CD4-positive, alpha-beta T cell (primary cell): ENCODE measurements around the gene PRAME. TPM values are rescaled to one million over a fixed set of nuclear protein-coding genes. Genes with fewer than 3 reads are reported as not detected.

Source experiments
- ATAC-seq: fragments of 200-7000 bp; cut with Tn5 transposase; one replicate; pipeline ENCODE4 v1.10.0; 2022; ENCODE audit warnings: mild to moderate bottlenecking; ENCODE audit not compliant: poor library complexity
- CTCF ChIA-PET: fragments of 350-600 bp; sonication (Branson Sonifier 250); formaldehyde crosslinking; loops from one replicate; lab custom pipeline; 2021; ENCODE audit warnings: antibody characterized with exemption, inconsistent platforms; lab: Charles Lee
- POLR2A ChIA-PET: fragments of 350-600 bp; sonication (Branson Sonifier 250); formaldehyde crosslinking; loops from one replicate; lab custom pipeline; 2021; ENCODE audit warnings: antibody characterized with exemption, inconsistent platforms; lab: Charles Lee
- DNase-seq, 14 experiments: peaks; one replicate each; pipeline ENCODE4 v3.0.0-alpha.2; 2013 to 2020; ENCODE audit warnings: mixed read lengths in 2 of 14
- H3K27ac ChIP-seq, 2 donors: one replicate each; pipeline versions ENCODE4 v1.5.1 to v1.7.0; 2013; ENCODE audit warnings: low read length in 2 of 2, low read depth in 1 of 2, mild to moderate bottlenecking in 1 of 2
- H3K27me3 ChIP-seq, 2 experiments: 1 replicate in 1 of 2; 2 replicates in 1 of 2; pipeline versions ENCODE4 v1.6.1 to v1.7.0; 2013; ENCODE audit warnings: low read length in 2 of 2, control low read depth in 1 of 2, mild to moderate bottlenecking in 1 of 2, moderate library complexity in 1 of 2; ENCODE audit not compliant: insufficient read depth in 2 of 2, control insufficient read depth in 1 of 2
- H3K36me3 ChIP-seq: one replicate; pipeline ENCODE4 v1.6.1; 2013; ENCODE audit warnings: low read length, control low read depth; ENCODE audit not compliant: insufficient read depth
- H3K4me1 ChIP-seq: one replicate; pipeline ENCODE4 v1.6.1; 2013; ENCODE audit warnings: low read length, control low read depth; ENCODE audit not compliant: insufficient read depth
- H3K4me3 ChIP-seq: one replicate; pipeline ENCODE4 v1.5.1; 2013; ENCODE audit warnings: mild to moderate bottlenecking, low read length, moderate library complexity
- H3K9me3 ChIP-seq, 2 experiments: 1 replicate in 1 of 2; 2 replicates in 1 of 2; pipeline versions ENCODE4 v1.6.1 to v1.7.0; 2013; ENCODE audit warnings: low read length in 2 of 2, mild to moderate bottlenecking in 2 of 2, control low read depth in 1 of 2, moderate library complexity in 1 of 2; ENCODE audit not compliant: control insufficient read depth in 1 of 2, insufficient read depth in 1 of 2
- H3K27ac Mint-ChIP-seq: one replicate; pipeline ENCODE4 v1.8.0; 2020; ENCODE audit warnings: mixed read lengths
- H3K27me3 Mint-ChIP-seq: one replicate; pipeline ENCODE4 v1.8.0; 2021; ENCODE audit warnings: mixed read lengths
- H3K36me3 Mint-ChIP-seq: one replicate; pipeline ENCODE4 v1.8.0; 2021; ENCODE audit warnings: low read depth, mixed read lengths
- H3K4me1 Mint-ChIP-seq: one replicate; pipeline ENCODE4 v1.8.0; 2021; ENCODE audit warnings: low read depth, mixed read lengths
- H3K4me3 Mint-ChIP-seq: one replicate; pipeline ENCODE4 v1.8.0; 2020; ENCODE audit warnings: mild to moderate bottlenecking, mixed read lengths
- H3K9me3 Mint-ChIP-seq: one replicate; pipeline ENCODE4 v1.8.0; 2020; ENCODE audit warnings: mixed read lengths
- intact Hi-C, 2 experiments: fragments of 100-400 bp; cut with DNase I in 1 of 2; cut with micrococcal nuclease in 1 of 2; formaldehyde crosslinking; loops; one replicate each; pipeline versions ENCODE4 v1.15.1 to v1.9.0; 2023 to 2025; cut with DNase I, micrococcal nuclease
- total RNA-seq, 174 experiments: library from RNA in 2 of 174; stranded (reverse) in 2 of 174; gene quantifications; one replicate each; pipeline ENCODE4 v1.2.3 and lab custom pipeline; 2021 to 2026
- TF ChIP-seq, protein P1 (sequence below): fragments of 200-600 bp; IDR thresholded peaks from one replicate; pipeline ENCODE4 v1.8.0; 2022; ENCODE audit warnings: antibody characterized with exemption, mild to moderate bottlenecking

PRAME gene
- total RNA-seq, 2 experiments from 2014 or later, result not detected

- H3K4me1 ChIP-seq, result no peaks in the 10 kb centered on the region
- DNase-seq (no peak), ATAC-seq (no peak)
- no peak overlapping the region for H3K27ac ChIP-seq
- intact Hi-C loops, result no loop called here
- Mint-ChIP-seq H3K27ac (no peak overlapping the region), H3K9me3 (no peaks in the 10 kb centered on the region), H3K4me1 (no peaks in the 10 kb centered on the region), H3K36me3 (no peaks in the 10 kb centered on the region), H3K4me3 (no peak overlapping the region), H3K27me3 (peaks cover 11% of the 10 kb centered on the region)
- no peaks in the 10 kb centered on the region for H3K36me3 ChIP-seq
- CTCF ChIA-PET, result no interaction called here
- TF ChIP-seq, protein P1, sequence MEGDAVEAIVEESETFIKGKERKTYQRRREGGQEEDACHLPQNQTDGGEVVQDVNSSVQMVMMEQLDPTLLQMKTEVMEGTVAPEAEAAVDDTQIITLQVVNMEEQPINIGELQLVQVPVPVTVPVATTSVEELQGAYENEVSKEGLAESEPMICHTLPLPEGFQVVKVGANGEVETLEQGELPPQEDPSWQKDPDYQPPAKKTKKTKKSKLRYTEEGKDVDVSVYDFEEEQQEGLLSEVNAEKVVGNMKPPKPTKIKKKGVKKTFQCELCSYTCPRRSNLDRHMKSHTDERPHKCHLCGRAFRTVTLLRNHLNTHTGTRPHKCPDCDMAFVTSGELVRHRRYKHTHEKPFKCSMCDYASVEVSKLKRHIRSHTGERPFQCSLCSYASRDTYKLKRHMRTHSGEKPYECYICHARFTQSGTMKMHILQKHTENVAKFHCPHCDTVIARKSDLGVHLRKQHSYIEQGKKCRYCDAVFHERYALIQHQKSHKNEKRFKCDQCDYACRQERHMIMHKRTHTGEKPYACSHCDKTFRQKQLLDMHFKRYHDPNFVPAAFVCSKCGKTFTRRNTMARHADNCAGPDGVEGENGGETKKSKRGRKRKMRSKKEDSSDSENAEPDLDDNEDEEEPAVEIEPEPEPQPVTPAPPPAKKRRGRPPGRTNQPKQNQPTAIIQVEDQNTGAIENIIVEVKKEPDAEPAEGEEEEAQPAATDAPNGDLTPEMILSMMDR, result no peak
- H3K9me3 ChIP-seq, result no peaks in the 10 kb centered on the region
- POLR2A ChIA-PET, result no interaction called here
- H3K27me3 ChIP-seq, result no peaks in the 10 kb centered on the region
- H3K4me3 ChIP-seq, result no peak overlapping the region
Measured at GRCh38 chr22:22604326-22605073, 45.4 kb upstream of the PRAME start.

DNA sequence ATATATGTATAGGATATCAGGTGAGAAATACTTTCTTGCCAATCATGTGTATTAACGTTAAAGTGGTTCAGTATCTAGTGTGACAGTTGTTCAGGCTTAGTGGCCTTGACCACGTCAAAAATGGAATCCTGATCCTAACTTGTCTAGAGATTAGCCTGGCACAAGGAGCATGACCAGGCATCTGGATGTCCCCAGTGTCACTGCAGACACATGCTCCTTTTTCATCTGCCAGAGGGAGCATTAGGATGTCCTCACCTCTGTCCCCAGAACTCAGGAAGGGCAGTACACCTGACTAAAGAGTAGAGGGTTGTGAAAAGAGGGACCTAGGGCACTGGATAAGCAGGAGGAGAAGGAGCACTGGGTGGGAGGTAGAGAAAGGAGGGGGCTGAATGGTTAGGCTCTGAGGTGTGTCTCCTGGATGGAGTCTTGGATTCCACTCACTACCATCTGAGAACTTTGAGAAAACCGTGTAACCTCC is 44.4 kb upstream of the PRAME start:
- Histone ChIP-seq H3K9me3 (no peaks in the 10 kb centered on the region), H3K27ac (no peak overlapping the region), H3K36me3 (no peaks in the 10 kb centered on the region), H3K27me3 (no peaks in the 10 kb centered on the region), H3K4me1 (no peaks in the 10 kb centered on the region), H3K4me3 (no peak overlapping the region)
- TF ChIP-seq, protein P1, result no peak
- CTCF ChIA-PET, result no interaction called here
- Mint-ChIP-seq H3K27ac (no peak overlapping the region), H3K4me3 (no peak overlapping the region), H3K9me3 (no peaks in the 10 kb centered on the region), H3K36me3 (no peaks in the 10 kb centered on the region), H3K4me1 (no peaks in the 10 kb centered on the region), H3K27me3 (peaks cover 11% of the 10 kb centered on the region)
- POLR2A ChIA-PET, result no interaction called here
- no peak for DNase-seq
- intact Hi-C loops, result no loop called here
- no peak for ATAC-seq

GRCh38 chr22:22600531-22601261 is 41.6 kb upstream of the PRAME start:
- no peak for DNase-seq
- Histone ChIP-seq H3K4me1 (no peaks in the 10 kb centered on the region), H3K9me3 (no peaks in the 10 kb centered on the region), H3K27ac (no peak overlapping the region), H3K27me3 (no peaks in the 10 kb centered on the region), H3K36me3 (no peaks in the 10 kb centered on the region), H3K4me3 (no peak overlapping the region)
- H3K27me3 Mint-ChIP-seq, result peaks cover 7% of the 10 kb centered on the region
- H3K36me3 Mint-ChIP-seq, result no peaks in the 10 kb centered on the region
- H3K4me3 Mint-ChIP-seq, result no peak overlapping the region
- TF ChIP-seq, protein P1, result no peak
- ATAC-seq, result no peak
- intact Hi-C loops, result no loop called here
- POLR2A ChIA-PET, result no interaction called here
- H3K27ac Mint-ChIP-seq, result no peak overlapping the region
- no peaks in the 10 kb centered on the region for H3K4me1 Mint-ChIP-seq
- no peaks in the 10 kb centered on the region for H3K9me3 Mint-ChIP-seq
- CTCF ChIA-PET, result interaction anchor here (1.1 kb wide), 1 partner anchor 354 kb away, joined by 3 read pairs; no protein-coding TSS in a partner anchor
